ENCODE results near the gene SMOC1.

- TF ChIP-seq EZH2phosphoT487 (IDR thresholded peaks at IDR 0.05; ENCODE audit: insufficient read depth, low read depth) (no peak), EZH2 (IDR thresholded peaks at IDR 0.05; ENCODE audit: insufficient read depth, poor library complexity, severe bottlenecking) (no peak)
Measured at GRCh38 chr14:69972755-69973154, 93.5 kb downstream of the SMOC1 start.

Data from GM23248 (cell line).